ENCODE data around the gene TAS1R2. TPM values are rescaled to one million over a fixed set of nuclear protein-coding genes. Genes with fewer than 3 reads are reported as not detected.
"Not testable (repeated sequence)": the region's sequence is repeated elsewhere in the genome, so short reads cannot be mapped to it uniquely, and the experiment has no call there.

TAS1R2 gene
- total RNA-seq, 2 experiments from 2014 or later: not detected

GRCh38 chr1:18847723-18848122 lies 11.7 kb downstream of the TAS1R2 start:
- H3K27ac Mint-ChIP-seq; H3K4me3 Mint-ChIP-seq; POLR2A ChIA-PET; DNase-seq; H3K27me3 Mint-ChIP-seq; intact Hi-C loops (cut with DNase I, micrococcal nuclease); ATAC-seq; H3K4me1 Mint-ChIP-seq; H3K9me3 Mint-ChIP-seq (ENCODE audit: low read depth); H3K36me3 Mint-ChIP-seq (ENCODE audit: low read depth): not testable (repeated sequence)
- CTCF ChIA-PET: interaction anchor here (0.6 to 1.2 kb wide), 4 partner anchors 27 to 267 kb away, joined by 3 read pairs; no protein-coding TSS in a partner anchor

GRCh38 chr1:18840145-18840544 lies 19.3 kb downstream of the TAS1R2 start:
- DNase-seq: no peak
- H3K27me3 Mint-ChIP-seq: peaks cover 13% of the 10 kb centered on the region
- CTCF ChIA-PET: no interaction called here
- H3K27ac Mint-ChIP-seq: no peak overlapping the region
- H3K4me1 Mint-ChIP-seq: no peaks in the 10 kb centered on the region
- H3K36me3 Mint-ChIP-seq (ENCODE audit: low read depth): no peaks in the 10 kb centered on the region
- no peak for ATAC-seq
- no peak overlapping the region for H3K4me3 Mint-ChIP-seq
- H3K9me3 Mint-ChIP-seq (ENCODE audit: low read depth): peaks cover 3% of the 10 kb centered on the region
- intact Hi-C loops (cut with DNase I, micrococcal nuclease): no loop called here
- POLR2A ChIA-PET: no interaction called here

- ChIA-PET POLR2A (no interaction called here), CTCF (interaction anchor here (0.6 to 0.8 kb wide), 2 partner anchors 47 to 247 kb away, joined by 3 to 5 read pairs; no protein-coding TSS in a partner anchor)
- Mint-ChIP-seq H3K27ac (no peak overlapping the region), H3K4me3 (no peak overlapping the region), H3K36me3 (ENCODE audit: low read depth) (no peaks in the 10 kb centered on the region), H3K4me1 (no peaks in the 10 kb centered on the region), H3K27me3 (peaks cover 11% of the 10 kb centered on the region), H3K9me3 (ENCODE audit: low read depth) (no peaks in the 10 kb centered on the region)
- ATAC-seq (no peak), DNase-seq (no peak)
- intact Hi-C loops (cut with DNase I, micrococcal nuclease): no loop called here
These were observed 22.8 kb downstream of the TAS1R2 start for GRCh38 chr1:18836654-18837053.

GRCh38 chr1:18832319-18832718 lies 27.1 kb downstream of the TAS1R2 start:
- intact Hi-C loops (cut with DNase I, micrococcal nuclease); H3K4me1 Mint-ChIP-seq; ATAC-seq; H3K27me3 Mint-ChIP-seq; H3K27ac Mint-ChIP-seq; H3K9me3 Mint-ChIP-seq (ENCODE audit: low read depth); H3K4me3 Mint-ChIP-seq; H3K36me3 Mint-ChIP-seq (ENCODE audit: low read depth); DNase-seq; CTCF ChIA-PET; POLR2A ChIA-PET: not testable (repeated sequence)

GRCh38 chr1:18831656-18832055 lies 27.8 kb downstream of the TAS1R2 start:
- CTCF ChIA-PET: no interaction called here
- POLR2A ChIA-PET: no interaction called here
- ATAC-seq (no peak), DNase-seq (no peak)
- no peaks in the 10 kb centered on the region for H3K9me3 Mint-ChIP-seq (ENCODE audit: low read depth)
- H3K4me1 Mint-ChIP-seq: no peaks in the 10 kb centered on the region
- no peak overlapping the region for H3K27ac Mint-ChIP-seq
- no peak overlapping the region for H3K4me3 Mint-ChIP-seq
- intact Hi-C loops (cut with DNase I, micrococcal nuclease): no loop called here
- no peaks in the 10 kb centered on the region for H3K36me3 Mint-ChIP-seq (ENCODE audit: low read depth)
- H3K27me3 Mint-ChIP-seq: peaks cover 8% of the 10 kb centered on the region

- H3K36me3 Mint-ChIP-seq (ENCODE audit: low read depth): no peaks in the 10 kb centered on the region
- H3K4me1 Mint-ChIP-seq: no peaks in the 10 kb centered on the region
- H3K4me3 Mint-ChIP-seq: no peak overlapping the region
- DNase-seq (no peak), ATAC-seq (no peak)
- POLR2A ChIA-PET: no interaction called here
- no peak overlapping the region for H3K27ac Mint-ChIP-seq
- CTCF ChIA-PET: no interaction called here
- intact Hi-C loops (cut with DNase I, micrococcal nuclease): no loop called here
- peaks cover 11% of the 10 kb centered on the region for H3K27me3 Mint-ChIP-seq
- H3K9me3 Mint-ChIP-seq (ENCODE audit: low read depth): no peaks in the 10 kb centered on the region
These were observed 28.9 kb downstream of the TAS1R2 start for GRCh38 chr1:18830596-18830995.

- POLR2A ChIA-PET: no interaction called here
- Mint-ChIP-seq H3K9me3 (ENCODE audit: low read depth) (no peaks in the 10 kb centered on the region), H3K27ac (no peak overlapping the region), H3K4me3 (no peak overlapping the region), H3K36me3 (ENCODE audit: low read depth) (no peaks in the 10 kb centered on the region), H3K4me1 (no peaks in the 10 kb centered on the region), H3K27me3 (peaks cover 13% of the 10 kb centered on the region)
- DNase-seq (no peak), ATAC-seq (no peak)
- CTCF ChIA-PET: no interaction called here
- intact Hi-C loops (cut with DNase I, micrococcal nuclease): no loop called here
These were observed 29.8 kb downstream of the TAS1R2 start for GRCh38 chr1:18829671-18830070.

- no peaks in the 10 kb centered on the region for H3K36me3 Mint-ChIP-seq (ENCODE audit: low read depth)
- no peaks in the 10 kb centered on the region for H3K4me1 Mint-ChIP-seq
- POLR2A ChIA-PET: no interaction called here
- no peak for DNase-seq
- no peak for ATAC-seq
- CTCF ChIA-PET: interaction anchor here (1.1 kb wide), 1 partner anchor 9 kb away, joined by 4 read pairs; no protein-coding TSS in a partner anchor
- no peaks in the 10 kb centered on the region for H3K9me3 Mint-ChIP-seq (ENCODE audit: low read depth)
- intact Hi-C loops (cut with DNase I, micrococcal nuclease): no loop called here
- H3K4me3 Mint-ChIP-seq: no peak overlapping the region
- peaks cover 14% of the 10 kb centered on the region for H3K27me3 Mint-ChIP-seq
- H3K27ac Mint-ChIP-seq: no peak overlapping the region
These were observed 31.2 kb downstream of the TAS1R2 start for GRCh38 chr1:18828224-18828623.

GRCh38 chr1:18823438-18823837 lies 36.0 kb downstream of the TAS1R2 start:
- intact Hi-C loops (cut with DNase I, micrococcal nuclease): loop anchor here in 1 of 2 experiments (5.0 kb wide), 1 partner anchor 141 kb away; no protein-coding TSS in a partner anchor
- no peaks in the 10 kb centered on the region for H3K36me3 Mint-ChIP-seq (ENCODE audit: low read depth)
- peaks cover 36% of the 10 kb centered on the region for H3K27me3 Mint-ChIP-seq
- ChIA-PET CTCF (interaction anchor here (0.5 to 3.2 kb wide), 3 partner anchors 12 to 227 kb away, joined by 3 to 30 read pairs (median 4); no protein-coding TSS in a partner anchor), POLR2A (no interaction called here)
- no peak for DNase-seq
- H3K4me1 Mint-ChIP-seq: no peaks in the 10 kb centered on the region
- no peak overlapping the region for H3K27ac Mint-ChIP-seq
- no peaks in the 10 kb centered on the region for H3K9me3 Mint-ChIP-seq (ENCODE audit: low read depth)
- H3K4me3 Mint-ChIP-seq: no peak overlapping the region
- no peak for ATAC-seq

- intact Hi-C loops (cut with DNase I, micrococcal nuclease): loop anchor here (1.0 to 5.0 kb wide), 3 partner anchors 139 to 224 kb away; no protein-coding TSS in a partner anchor
- no peaks in the 10 kb centered on the region for H3K4me1 Mint-ChIP-seq
- H3K36me3 Mint-ChIP-seq (ENCODE audit: low read depth): no peaks in the 10 kb centered on the region
- H3K9me3 Mint-ChIP-seq (ENCODE audit: low read depth): no peaks in the 10 kb centered on the region
- H3K27me3 Mint-ChIP-seq: peaks cover 46% of the 10 kb centered on the region
- ATAC-seq (peak; percentile 63), DNase-seq (peak; percentile 78)
- H3K4me3 Mint-ChIP-seq: no peak overlapping the region
- POLR2A ChIA-PET: no interaction called here
- CTCF ChIA-PET: interaction anchor here (0.7 to 3.2 kb wide), 11 partner anchors 29 to 970 kb away, joined by 3 to 30 read pairs (median 4); no protein-coding TSS in a partner anchor
- no peak overlapping the region for H3K27ac Mint-ChIP-seq
These were observed 38.4 kb downstream of the TAS1R2 start for GRCh38 chr1:18820791-18821641.

- no peak for DNase-seq
- ChIA-PET CTCF (interaction anchor here (0.7 to 3.2 kb wide), 6 partner anchors 64 to 969 kb away, joined by 3 to 30 read pairs (median 4); no protein-coding TSS in a partner anchor), POLR2A (no interaction called here)
- H3K36me3 Mint-ChIP-seq (ENCODE audit: low read depth): no peaks in the 10 kb centered on the region
- no peak overlapping the region for H3K4me3 Mint-ChIP-seq
- H3K27ac Mint-ChIP-seq: no peak overlapping the region
- H3K27me3 Mint-ChIP-seq: peaks cover 41% of the 10 kb centered on the region
- intact Hi-C loops (cut with DNase I, micrococcal nuclease): loop anchor here (1.0 to 5.0 kb wide), 3 partner anchors 138 to 223 kb away; no protein-coding TSS in a partner anchor
- peak; percentile 16 for ATAC-seq
- H3K9me3 Mint-ChIP-seq (ENCODE audit: low read depth): no peaks in the 10 kb centered on the region
- no peaks in the 10 kb centered on the region for H3K4me1 Mint-ChIP-seq
These were observed 39.3 kb downstream of the TAS1R2 start for GRCh38 chr1:18819986-18820790.

All from activated CD4-positive, alpha-beta T cell treated with anti-CD3 and anti-CD28 coated beads for 36 hours (primary cell).